ENCODE results near the gene CTLA4.

GRCh38 chr2:203861197-203861596, 6.4 kb upstream of the CTLA4 start:
- TF ChIP-seq CTCF (IDR thresholded peaks at IDR 0.05 in 2 of 3, conservative IDR thresholded peaks at IDR 0.05 in 1 of 3; ENCODE audit: insufficient read depth in 2 of 3, low read depth in 1 of 3, low read length in 3 of 3) (no peak), ZNF146 (CRISPR knock-in tag; IDR thresholded peaks at IDR 0.05; ENCODE audit: unreplicated experiment) (no peak)
